ENCODE data around the gene NR2E3. TPM values are rescaled to one million over a fixed set of nuclear protein-coding genes. Genes with fewer than 3 reads are reported as not detected.

The NR2E3 gene
- total and polyA plus RNA-seq, 4 donors: 0.17 to 0.18 TPM; not detected in 2

DNA sequence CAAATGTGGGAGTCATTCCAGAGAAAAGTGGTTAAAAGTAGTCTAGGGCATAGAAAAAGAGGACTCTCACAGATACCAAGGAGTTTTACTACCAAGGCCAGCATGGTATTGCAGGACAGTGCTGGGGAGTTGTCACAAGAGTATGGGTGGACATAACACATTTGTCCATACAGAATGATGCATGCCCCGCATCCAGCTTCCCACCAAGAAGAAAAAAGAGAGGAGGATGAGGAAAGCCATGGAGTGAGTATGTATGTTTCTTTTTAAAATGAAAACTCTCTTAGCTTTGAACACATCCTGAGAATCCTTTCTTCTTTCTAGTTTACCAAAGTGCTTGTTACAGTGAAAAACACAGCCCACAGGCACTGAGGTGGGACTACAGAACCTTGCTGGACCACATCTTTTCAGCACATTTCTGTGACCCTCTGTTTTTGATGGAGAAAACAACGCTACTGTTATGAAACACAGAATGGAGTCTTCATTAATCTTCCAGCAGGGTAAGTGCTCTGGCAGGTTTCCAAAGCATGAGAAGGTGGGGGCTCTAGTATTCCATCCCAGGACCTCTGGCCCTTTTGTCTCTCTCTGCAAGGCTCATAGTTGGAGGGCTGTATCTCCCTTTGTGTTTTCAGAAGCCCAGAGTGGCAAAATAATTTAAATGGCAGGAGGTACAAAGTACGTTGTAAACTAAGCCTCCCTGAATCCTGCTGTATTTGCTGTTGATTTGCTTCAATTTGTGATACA lies 12.7 kb downstream of the NR2E3 start:
- WGBS: 98% methylated on average over 3 of the region's 3 CpGs
- TF ChIP-seq TAF1 (conservative IDR thresholded peaks at IDR 0.05): no peak
- TF ChIP-seq RXRA (IDR thresholded peaks at IDR 0.05): no peak
- TF ChIP-seq FOXA1 (IDR thresholded peaks at IDR 0.05): no peak
- no peak for TF ChIP-seq NR2F2 (IDR thresholded peaks at IDR 0.05)
- no peak for TF ChIP-seq HNF4G (IDR thresholded peaks at IDR 0.05)
- TF ChIP-seq CTCF (IDR thresholded peaks at IDR 0.05; ENCODE audit: low read depth, low read length, missing input control): no peak
- TF ChIP-seq YY1 (IDR thresholded peaks at IDR 0.05): no peak
- TF ChIP-seq MAX (IDR thresholded peaks at IDR 0.05): no peak
- TF ChIP-seq FOXA2 (IDR thresholded peaks at IDR 0.05): no peak
- no peak for TF ChIP-seq RAD21 (IDR thresholded peaks at IDR 0.05)
- peaks cover 1 to 40% (median 31%) of the 10 kb centered on the region in 4 donors for H3K36me3 ChIP-seq (ENCODE audit: control insufficient read depth in 4 of 4, insufficient read depth in 3 of 4, low read depth in 1 of 4, low read length in 3 of 4)
- H3K27me3 ChIP-seq (ENCODE audit: control insufficient read depth in 4 of 4, insufficient read depth in 4 of 4, low read length in 3 of 4): no peaks in the 10 kb centered on the region
- no peak for DNase-seq (ENCODE audit: low spot score)
- H3K4me3 ChIP-seq (ENCODE audit: low read depth in 1 of 3, low read length in 3 of 3): peak overlapping the region in 1 of 3 donors; percentile 26
- no peaks in the 10 kb centered on the region for H3K4me1 ChIP-seq (ENCODE audit: control insufficient read depth in 4 of 4, insufficient read depth in 4 of 4, low read length in 3 of 4)
- no peak overlapping the region for H3K27ac ChIP-seq (ENCODE audit: low read depth in 1 of 2, low read length in 2 of 2)
- peaks cover 15 to 42% (median 30%) of the 10 kb centered on the region in 4 donors for H3K9me3 ChIP-seq (ENCODE audit: control insufficient read depth in 4 of 4, low read length in 3 of 4)
- no peak overlapping the region for H3K9ac ChIP-seq (ENCODE audit: low read depth in 1 of 2, low read length in 2 of 2)

DNA sequence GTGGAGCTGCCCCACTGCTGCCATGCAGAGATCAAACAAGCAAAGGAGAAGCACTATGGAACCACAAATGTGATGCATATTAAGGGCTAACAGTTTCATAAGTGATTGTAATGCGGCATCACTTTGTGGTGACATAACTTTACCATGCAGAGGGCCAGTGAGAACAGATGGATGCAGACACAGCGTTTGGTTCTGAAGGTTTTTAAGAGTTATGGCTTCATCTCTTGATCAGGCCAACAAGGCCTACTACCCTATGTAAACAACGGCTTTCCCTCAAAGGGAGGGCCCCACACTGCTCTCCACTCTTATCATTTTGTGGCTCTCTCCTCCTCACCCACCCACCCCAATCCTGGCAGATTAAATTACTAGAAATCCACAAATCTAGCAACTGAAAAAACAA lies 13.4 kb downstream of the NR2E3 start:
- H3K36me3 ChIP-seq (ENCODE audit: control insufficient read depth in 4 of 4, insufficient read depth in 3 of 4, low read depth in 1 of 4, low read length in 3 of 4): peaks cover 1 to 46% (median 36%) of the 10 kb centered on the region in 4 donors
- no peaks in the 10 kb centered on the region for H3K27me3 ChIP-seq (ENCODE audit: control insufficient read depth in 4 of 4, insufficient read depth in 4 of 4, low read length in 3 of 4)
- no peak overlapping the region for H3K4me3 ChIP-seq (ENCODE audit: low read depth in 1 of 3, low read length in 3 of 3)
- no peak for DNase-seq (ENCODE audit: low spot score)
- peaks cover 15 to 39% (median 30%) of the 10 kb centered on the region in 4 donors for H3K9me3 ChIP-seq (ENCODE audit: control insufficient read depth in 4 of 4, low read length in 3 of 4)
- TF ChIP-seq RAD21 (IDR thresholded peaks at IDR 0.05) (no peak), YY1 (IDR thresholded peaks at IDR 0.05) (no peak), TAF1 (conservative IDR thresholded peaks at IDR 0.05) (no peak), REST (IDR thresholded peaks at IDR 0.05) (no peak), RXRA (IDR thresholded peaks at IDR 0.05) (no peak), HNF4G (IDR thresholded peaks at IDR 0.05) (no peak), FOXA1 (IDR thresholded peaks at IDR 0.05) (no peak), JUND (IDR thresholded peaks at IDR 0.05) (no peak), GABPA (IDR thresholded peaks at IDR 0.05 in 1 of 2, conservative IDR thresholded peaks at IDR 0.05 in 1 of 2) (no peak), NR2F2 (IDR thresholded peaks at IDR 0.05) (no peak), SP1 (IDR thresholded peaks at IDR 0.05) (no peak), MAX (IDR thresholded peaks at IDR 0.05) (no peak), FOXA2 (IDR thresholded peaks at IDR 0.05) (no peak), HNF4A (conservative IDR thresholded peaks at IDR 0.05) (no peak), EGR1 (IDR thresholded peaks at IDR 0.05; ENCODE audit: low read depth in 2 of 2) (no peak), CTCF (IDR thresholded peaks at IDR 0.05; ENCODE audit: low read depth, low read length, missing input control) (no peak)
- TF ChIP-seq, protein P1, sequence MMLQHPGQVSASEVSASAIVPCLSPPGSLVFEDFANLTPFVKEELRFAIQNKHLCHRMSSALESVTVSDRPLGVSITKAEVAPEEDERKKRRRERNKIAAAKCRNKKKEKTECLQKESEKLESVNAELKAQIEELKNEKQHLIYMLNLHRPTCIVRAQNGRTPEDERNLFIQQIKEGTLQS (IDR thresholded peaks at IDR 0.05): no peak
- TF ChIP-seq, protein P2, sequence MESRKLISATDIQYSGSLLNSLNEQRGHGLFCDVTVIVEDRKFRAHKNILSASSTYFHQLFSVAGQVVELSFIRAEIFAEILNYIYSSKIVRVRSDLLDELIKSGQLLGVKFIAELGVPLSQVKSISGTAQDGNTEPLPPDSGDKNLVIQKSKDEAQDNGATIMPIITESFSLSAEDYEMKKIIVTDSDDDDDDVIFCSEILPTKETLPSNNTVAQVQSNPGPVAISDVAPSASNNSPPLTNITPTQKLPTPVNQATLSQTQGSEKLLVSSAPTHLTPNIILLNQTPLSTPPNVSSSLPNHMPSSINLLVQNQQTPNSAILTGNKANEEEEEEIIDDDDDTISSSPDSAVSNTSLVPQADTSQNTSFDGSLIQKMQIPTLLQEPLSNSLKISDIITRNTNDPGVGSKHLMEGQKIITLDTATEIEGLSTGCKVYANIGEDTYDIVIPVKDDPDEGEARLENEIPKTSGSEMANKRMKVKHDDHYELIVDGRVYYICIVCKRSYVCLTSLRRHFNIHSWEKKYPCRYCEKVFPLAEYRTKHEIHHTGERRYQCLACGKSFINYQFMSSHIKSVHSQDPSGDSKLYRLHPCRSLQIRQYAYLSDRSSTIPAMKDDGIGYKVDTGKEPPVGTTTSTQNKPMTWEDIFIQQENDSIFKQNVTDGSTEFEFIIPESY (IDR thresholded peaks at IDR 0.05): no peak
- H3K9ac ChIP-seq (ENCODE audit: low read depth in 1 of 2, low read length in 2 of 2): no peak overlapping the region
- WGBS: 85% methylated on average over 3 of the region's 3 CpGs
- no peak overlapping the region for H3K27ac ChIP-seq (ENCODE audit: low read depth in 1 of 2, low read length in 2 of 2)
- H3K4me1 ChIP-seq (ENCODE audit: control insufficient read depth in 4 of 4, insufficient read depth in 4 of 4, low read length in 3 of 4): no peaks in the 10 kb centered on the region
